HCT116 (cell line): ENCODE measurements around the gene ADAMTS1.

ENCODE experiments used
- CBX3 ChIP-seq: IDR thresholded peaks from 2 replicates; pipeline ENCODE4 v1.6.1; 2012; ENCODE audit warnings: low read depth
- EZH2 ChIP-seq: fragments of 200-600 bp; sonication (generic); IDR thresholded peaks from 2 replicates; pipeline ENCODE4 v1.6.1; 2017; ENCODE audit warnings: antibody characterized with exemption, mixed run types
- FOSL1 ChIP-seq: IDR thresholded peaks from 2 replicates; pipeline ENCODE4 v1.6.1; 2012; ENCODE audit warnings: low read depth
- JUND ChIP-seq: IDR thresholded peaks from 2 replicates; pipeline ENCODE4 v1.6.1; 2012
- POLR2A ChIP-seq: IDR thresholded peaks from 2 replicates; pipeline ENCODE4 v1.7.0; 2011; ENCODE audit warnings: borderline replicate concordance; ENCODE audit not compliant: insufficient read depth, insufficient read length; ENCODE audit errors: extremely low read depth
- RAD21 ChIP-seq: IDR thresholded peaks from 2 replicates; pipeline ENCODE4 v1.6.1; 2012; ENCODE audit warnings: low read depth, mild to moderate bottlenecking
- ZFX ChIP-seq: fragments of 450-650 bp; IDR thresholded peaks from 2 replicates; pipeline ENCODE4 v1.6.1; 2017
- ZNF274 ChIP-seq: fragments of 200-500 bp; sonication (Bioruptor generic); IDR thresholded peaks from 2 replicates; pipeline ENCODE4 v1.6.1; 2014; ENCODE audit warnings: mild to moderate bottlenecking, low read depth, low read length, inconsistent platforms
- TF ChIP-seq, protein P1 (sequence below), 3 experiments: fragments of 200-600 bp in 1 of 3; sonication (generic) in 1 of 3; IDR thresholded peaks in 2 of 3; conservative IDR thresholded peaks in 1 of 3; 2 replicates each; pipeline ENCODE4 v1.5.1; 2012 to 2017; ENCODE audit warnings: low read depth in 2 of 3, low read length in 2 of 3, antibody characterized with exemption in 1 of 3, borderline replicate concordance in 1 of 3, control low read depth in 1 of 3, mild to moderate bottlenecking in 1 of 3, mixed read lengths in 1 of 3, mixed run types in 1 of 3, moderate library complexity in 1 of 3; ENCODE audit not compliant: insufficient read depth in 1 of 3

DNA sequence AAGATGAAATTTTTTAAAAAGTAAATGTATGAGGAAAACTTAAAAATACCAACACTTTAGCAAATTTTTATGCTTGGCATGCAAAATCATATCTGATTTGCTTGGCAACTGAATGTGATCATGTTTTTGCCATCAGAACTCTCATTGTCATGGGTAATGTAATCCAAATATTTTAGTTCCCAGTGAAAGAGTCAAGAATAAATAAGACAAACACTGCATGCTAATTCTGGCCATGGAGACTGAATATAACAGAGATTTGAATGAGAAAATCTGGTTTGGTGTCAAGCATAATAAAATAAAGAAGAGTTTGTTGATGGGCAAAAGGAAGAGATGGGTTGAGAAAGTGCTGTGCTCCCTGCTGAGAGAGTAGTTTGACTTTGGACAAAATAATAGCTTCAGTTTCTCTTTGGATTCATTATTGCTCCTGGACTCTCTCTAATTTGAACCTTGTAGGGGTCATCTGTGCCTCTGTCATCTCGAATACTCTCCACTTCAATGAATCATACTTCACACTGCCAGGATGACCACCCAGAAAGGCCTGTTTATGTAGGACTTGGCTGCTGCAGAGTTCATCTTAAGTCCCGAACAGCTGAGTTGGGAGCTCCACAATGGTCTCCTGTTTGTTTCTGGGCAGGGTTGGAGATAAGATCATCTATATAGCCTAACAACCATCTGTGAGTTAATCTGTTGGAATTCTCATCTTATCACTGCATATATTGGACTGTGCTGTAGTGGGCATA is 34.4 kb downstream of the ADAMTS1 start:
- TF ChIP-seq ZFX (no peak), EZH2 (no peak), POLR2A (no peak), ZNF274 (no peak), JUND (no peak), RAD21 (no peak), CBX3 (no peak), FOSL1 (no peak)
- TF ChIP-seq, protein P1, sequence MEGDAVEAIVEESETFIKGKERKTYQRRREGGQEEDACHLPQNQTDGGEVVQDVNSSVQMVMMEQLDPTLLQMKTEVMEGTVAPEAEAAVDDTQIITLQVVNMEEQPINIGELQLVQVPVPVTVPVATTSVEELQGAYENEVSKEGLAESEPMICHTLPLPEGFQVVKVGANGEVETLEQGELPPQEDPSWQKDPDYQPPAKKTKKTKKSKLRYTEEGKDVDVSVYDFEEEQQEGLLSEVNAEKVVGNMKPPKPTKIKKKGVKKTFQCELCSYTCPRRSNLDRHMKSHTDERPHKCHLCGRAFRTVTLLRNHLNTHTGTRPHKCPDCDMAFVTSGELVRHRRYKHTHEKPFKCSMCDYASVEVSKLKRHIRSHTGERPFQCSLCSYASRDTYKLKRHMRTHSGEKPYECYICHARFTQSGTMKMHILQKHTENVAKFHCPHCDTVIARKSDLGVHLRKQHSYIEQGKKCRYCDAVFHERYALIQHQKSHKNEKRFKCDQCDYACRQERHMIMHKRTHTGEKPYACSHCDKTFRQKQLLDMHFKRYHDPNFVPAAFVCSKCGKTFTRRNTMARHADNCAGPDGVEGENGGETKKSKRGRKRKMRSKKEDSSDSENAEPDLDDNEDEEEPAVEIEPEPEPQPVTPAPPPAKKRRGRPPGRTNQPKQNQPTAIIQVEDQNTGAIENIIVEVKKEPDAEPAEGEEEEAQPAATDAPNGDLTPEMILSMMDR (IDR thresholded peaks at IDR 0.05 in 2 of 3, conservative IDR thresholded peaks at IDR 0.05 in 1 of 3; ENCODE audit: borderline replicate concordance in 1 of 3, insufficient read depth in 1 of 3, low read depth in 2 of 3, low read length in 2 of 3) = no peak
